ENCODE data around the gene PODN.
A peak's percentile ranks its signal among the peaks of the same experiment; 100 is the strongest.

PODN gene

GRCh38 chr1:53107090-53107489, 45.1 kb downstream of the PODN start:
- Histone ChIP-seq H3K9ac (ENCODE audit: low read depth, low read length) (no peak overlapping the region), H4K20me1 (ENCODE audit: insufficient read depth, low read length) (no peaks in the 10 kb centered on the region), H3K4me2 (ENCODE audit: insufficient read depth, low read length) (no peak overlapping the region), H3K27me3 (ENCODE audit: insufficient read depth, low read length, poor library complexity) (peaks cover 10% of the 10 kb centered on the region), H2AFZ (ENCODE audit: low read depth, low read length) (no peak overlapping the region), H3K9me3 (ENCODE audit: insufficient read depth, low read length, severe bottlenecking) (no peaks in the 10 kb centered on the region), H3K36me3 (ENCODE audit: insufficient read depth, low read length) (no peaks in the 10 kb centered on the region), H3K4me1 (ENCODE audit: insufficient read depth, low read length) (no peaks in the 10 kb centered on the region; the same call in 1 of the 2 replicates), H3K79me2 (ENCODE audit: insufficient read depth, low read length) (no peaks in the 10 kb centered on the region), H3K4me3 (ENCODE audit: low read depth in 1 of 2, low read length in 2 of 2) (no peak overlapping the region), H3K27ac (ENCODE audit: low read length) (no peak overlapping the region)
- TF ChIP-seq CTCF (IDR thresholded peaks at IDR 0.05; ENCODE audit: borderline replicate concordance, extremely low read depth, low read length, poor library complexity, severe bottlenecking) (no peak), EZH2 (IDR thresholded peaks at IDR 0.05; ENCODE audit: borderline replicate concordance, low read depth, low read length, severe bottlenecking) (no peak)
- DNase-seq (no peak), ATAC-seq (ENCODE audit: insufficient read depth, low read depth) (no peak)

- Histone ChIP-seq H3K4me3 (ENCODE audit: low read depth in 1 of 2, low read length in 2 of 2) (no peak overlapping the region), H4K20me1 (ENCODE audit: insufficient read depth, low read length) (no peaks in the 10 kb centered on the region), H3K9me3 (ENCODE audit: insufficient read depth, low read length, severe bottlenecking) (no peaks in the 10 kb centered on the region), H3K27me3 (ENCODE audit: insufficient read depth, low read length, poor library complexity) (peaks cover 10% of the 10 kb centered on the region), H3K9ac (ENCODE audit: low read depth, low read length) (no peak overlapping the region), H3K4me1 (ENCODE audit: insufficient read depth, low read length) (no peaks in the 10 kb centered on the region; the same call in 1 of the 2 replicates), H3K36me3 (ENCODE audit: insufficient read depth, low read length) (no peaks in the 10 kb centered on the region), H3K27ac (ENCODE audit: low read length) (no peak overlapping the region), H2AFZ (ENCODE audit: low read depth, low read length) (no peak overlapping the region), H3K4me2 (ENCODE audit: insufficient read depth, low read length) (no peak overlapping the region), H3K79me2 (ENCODE audit: insufficient read depth, low read length) (no peaks in the 10 kb centered on the region)
- TF ChIP-seq EZH2 (IDR thresholded peaks at IDR 0.05; ENCODE audit: borderline replicate concordance, low read depth, low read length, severe bottlenecking) (no peak), CTCF (IDR thresholded peaks at IDR 0.05; ENCODE audit: borderline replicate concordance, extremely low read depth, low read length, poor library complexity, severe bottlenecking) (no peak)
- ATAC-seq (ENCODE audit: insufficient read depth, low read depth), result peak; percentile 72
- DNase-seq, result peak; percentile 19
Observed at GRCh38 chr1:53107570-53108322, 45.7 kb downstream of the PODN start.

- H3K4me1 ChIP-seq (ENCODE audit: insufficient read depth, low read length), result no peaks in the 10 kb centered on the region; the same call in 1 of the 2 replicates
- no peak overlapping the region for H2AFZ ChIP-seq (ENCODE audit: low read depth, low read length)
- ATAC-seq (ENCODE audit: insufficient read depth, low read depth), result no peak
- no peak overlapping the region for H3K9ac ChIP-seq (ENCODE audit: low read depth, low read length)
- H3K4me3 ChIP-seq (ENCODE audit: low read depth in 1 of 2, low read length in 2 of 2), result no peak overlapping the region
- no peaks in the 10 kb centered on the region for H3K9me3 ChIP-seq (ENCODE audit: insufficient read depth, low read length, severe bottlenecking)
- no peak overlapping the region for H3K4me2 ChIP-seq (ENCODE audit: insufficient read depth, low read length)
- no peak for TF ChIP-seq CTCF (IDR thresholded peaks at IDR 0.05; ENCODE audit: borderline replicate concordance, extremely low read depth, low read length, poor library complexity, severe bottlenecking)
- no peak for TF ChIP-seq EZH2 (IDR thresholded peaks at IDR 0.05; ENCODE audit: borderline replicate concordance, low read depth, low read length, severe bottlenecking)
- H3K27ac ChIP-seq (ENCODE audit: low read length), result no peak overlapping the region
- H3K79me2 ChIP-seq (ENCODE audit: insufficient read depth, low read length), result no peaks in the 10 kb centered on the region
- H3K27me3 ChIP-seq (ENCODE audit: insufficient read depth, low read length, poor library complexity), result peaks cover 10% of the 10 kb centered on the region
- no peak for DNase-seq
- H4K20me1 ChIP-seq (ENCODE audit: insufficient read depth, low read length), result no peaks in the 10 kb centered on the region
- H3K36me3 ChIP-seq (ENCODE audit: insufficient read depth, low read length), result no peaks in the 10 kb centered on the region
Observed at GRCh38 chr1:53108646-53109580, 46.9 kb downstream of the PODN start.
